ES-I3 (cell line): Measurements from ENCODE around the gene USP20.
A peak's percentile ranks its signal among the peaks of the same experiment; 100 is the strongest.
"Not testable (repeated sequence)": the region's sequence is repeated elsewhere in the genome, so short reads cannot be mapped to it uniquely, and the experiment has no call there.

Experiments
- H3K36me3 ChIP-seq: 2 replicates; pipeline ENCODE4 v1.6.1; 2013; ENCODE audit warnings: mild to moderate bottlenecking, low read length, control low read depth, moderate library complexity; ENCODE audit not compliant: insufficient read depth
- H3K4me1 ChIP-seq: 2 replicates; pipeline ENCODE4 v1.6.1; 2013; ENCODE audit warnings: mild to moderate bottlenecking, control low read depth, low read length; ENCODE audit not compliant: insufficient read depth
- H3K9ac ChIP-seq: 2 replicates; pipeline ENCODE4 v1.6.1; 2013; ENCODE audit warnings: low read depth, mild to moderate bottlenecking, low read length, moderate library complexity
- H3K9me3 ChIP-seq: 2 replicates; pipeline ENCODE4 v1.6.1; 2013; ENCODE audit warnings: mild to moderate bottlenecking, low read length, moderate library complexity; ENCODE audit not compliant: control insufficient read depth, insufficient read depth

Gene USP20

DNA sequence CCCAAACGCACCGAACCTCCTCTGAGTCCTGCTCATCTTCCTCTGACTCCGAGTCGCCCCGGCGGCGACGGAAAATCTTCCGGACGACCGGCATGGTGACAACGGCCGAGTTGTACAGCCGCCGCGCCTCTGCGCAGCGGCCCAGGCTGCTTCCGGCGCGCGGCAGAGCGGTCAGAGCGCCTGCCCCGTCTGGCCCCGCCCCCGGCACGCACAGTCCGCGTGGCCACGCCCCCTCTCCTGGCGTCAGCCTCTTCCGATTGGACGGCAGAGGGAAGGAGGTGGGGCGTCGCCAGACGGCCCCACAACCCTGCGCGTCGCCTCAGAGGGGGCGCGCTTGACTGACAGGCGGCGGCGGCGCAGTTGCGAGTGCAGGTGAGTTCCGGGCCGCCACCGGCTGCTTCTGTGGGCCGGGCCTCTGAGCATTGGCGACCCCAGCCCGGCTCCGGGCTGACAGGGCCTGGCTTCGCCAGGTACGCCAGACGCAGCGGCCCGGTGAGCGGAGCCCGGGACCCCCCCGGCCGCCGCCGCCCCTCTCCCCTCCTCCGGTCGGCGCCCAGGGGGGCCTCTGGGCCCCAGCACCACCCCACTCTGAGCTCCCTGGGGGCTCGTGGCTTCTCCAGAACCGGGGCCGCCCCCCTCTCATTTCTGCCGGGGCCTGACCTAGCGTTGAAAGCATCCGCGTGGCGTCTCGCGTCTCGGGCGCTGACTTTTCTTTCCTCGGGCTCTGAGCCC is at the start of gene USP20, which contains the start of gene C9orf78:
Gene USP20 (plus strand): TSS at position 331 of the 732 bp plus-strand sequence. CDS start 17,098 bp downstream, outside the sequence.
Gene C9orf78 (minus strand): TSS at position 148 of the 732 bp plus-strand sequence. CDS start 54 bp downstream, at position 94.
- H3K36me3 ChIP-seq: 0 out of 2 replicates have a peak, but pooled peaks cover under 1% of the 10 kb centered on the region
- no peaks in the 10 kb centered on the region for H3K9me3 ChIP-seq
- H3K9ac ChIP-seq: peak within 1 kb of the TSS; percentile 86
- H3K4me1 ChIP-seq: peaks cover 12% of the 10 kb centered on the region; the same call in 1 of the 2 replicates

DNA sequence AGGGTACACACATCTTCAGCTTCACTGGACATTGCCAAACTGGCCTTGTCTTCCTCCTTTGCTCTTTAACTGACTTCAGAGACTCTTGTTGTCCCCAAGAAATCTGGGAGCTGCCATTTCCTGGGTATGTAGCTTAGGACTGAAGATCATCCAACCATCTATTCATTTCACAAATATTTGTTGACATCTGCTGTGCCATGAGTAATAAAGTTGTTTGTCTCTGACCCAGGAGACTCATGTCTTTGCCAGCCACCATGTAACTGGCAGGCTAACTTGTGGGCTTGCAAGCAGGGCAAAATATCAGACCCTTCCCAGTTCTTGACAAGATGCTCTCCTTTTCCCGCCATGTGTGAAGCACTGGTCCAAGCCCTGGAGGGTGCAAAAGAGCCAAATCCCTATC is 49.4 kb upstream of the USP20 start:
- Histone ChIP-seq H3K9me3 (no peaks in the 10 kb centered on the region), H3K36me3 (no peaks in the 10 kb centered on the region), H3K9ac (no peak overlapping the region), H3K4me1 (no peaks in the 10 kb centered on the region)

DNA sequence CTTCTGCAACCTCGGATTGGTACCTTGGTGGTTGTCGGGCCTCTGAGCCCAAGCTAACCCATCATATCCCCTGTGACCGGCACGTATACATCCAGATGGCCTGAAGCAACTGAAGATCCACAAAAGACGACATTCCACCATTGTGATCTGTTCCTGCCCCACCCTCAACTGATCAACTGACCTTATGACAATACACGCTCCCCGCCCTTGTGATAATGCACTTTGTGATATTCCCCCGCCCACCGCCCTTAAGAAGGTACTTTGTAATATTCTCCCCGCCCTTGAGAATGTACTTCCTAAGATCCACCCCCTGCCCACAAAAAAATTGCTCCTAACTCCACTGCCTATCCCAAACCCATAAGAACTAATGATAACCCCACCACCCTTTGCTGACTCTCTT is 48.8 kb upstream of the USP20 start:
- Histone ChIP-seq H3K9ac (no peak overlapping the region), H3K9me3 (no peaks in the 10 kb centered on the region), H3K4me1 (no peaks in the 10 kb centered on the region), H3K36me3 (no peaks in the 10 kb centered on the region)

DNA sequence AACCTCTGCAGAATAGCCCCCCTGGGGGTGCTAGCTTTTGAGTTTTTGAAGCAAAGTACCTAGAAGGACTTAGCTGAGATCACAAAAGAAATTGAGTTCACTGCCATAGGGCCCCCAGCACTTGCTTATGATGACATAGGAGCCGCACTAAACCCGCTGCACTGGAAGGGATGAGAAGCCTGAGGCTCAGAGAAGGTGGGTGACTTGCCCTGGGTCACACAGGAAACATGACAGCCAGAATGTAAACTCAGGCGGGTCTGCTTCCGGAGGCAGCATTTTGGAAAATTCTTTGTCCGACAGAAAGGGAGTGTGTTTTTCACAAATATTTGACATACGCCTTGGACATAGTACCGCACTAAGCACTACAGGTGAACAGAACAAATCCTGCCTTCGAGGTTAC is 40.7 kb upstream of the USP20 start:
- no peak overlapping the region for H3K9ac ChIP-seq
- no peaks in the 10 kb centered on the region for H3K36me3 ChIP-seq
- H3K4me1 ChIP-seq: no peaks in the 10 kb centered on the region
- H3K9me3 ChIP-seq: no peaks in the 10 kb centered on the region

DNA sequence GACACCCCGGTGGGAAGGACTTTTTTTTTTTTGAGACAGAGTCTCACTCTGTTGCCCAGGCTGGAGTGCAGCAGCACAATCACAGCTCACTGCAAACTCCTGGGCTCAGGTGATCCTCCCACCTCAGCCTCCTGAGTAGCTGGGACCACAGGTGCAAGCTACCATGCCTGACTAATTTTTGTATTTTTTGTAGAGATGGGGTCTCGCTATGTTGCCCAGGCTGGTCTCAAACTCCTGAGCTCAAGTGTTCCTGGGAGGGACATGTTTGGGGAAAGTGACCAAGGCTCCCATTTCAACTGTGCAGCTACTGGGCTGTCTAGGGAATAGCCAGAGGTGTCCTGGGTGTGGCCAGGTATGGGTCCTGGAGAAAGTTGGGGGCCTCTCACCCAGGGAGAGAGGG is 39.2 kb upstream of the USP20 start:
- H3K36me3 ChIP-seq, H3K9me3 ChIP-seq, H3K9ac ChIP-seq, H3K4me1 ChIP-seq: not testable (repeated sequence)

DNA sequence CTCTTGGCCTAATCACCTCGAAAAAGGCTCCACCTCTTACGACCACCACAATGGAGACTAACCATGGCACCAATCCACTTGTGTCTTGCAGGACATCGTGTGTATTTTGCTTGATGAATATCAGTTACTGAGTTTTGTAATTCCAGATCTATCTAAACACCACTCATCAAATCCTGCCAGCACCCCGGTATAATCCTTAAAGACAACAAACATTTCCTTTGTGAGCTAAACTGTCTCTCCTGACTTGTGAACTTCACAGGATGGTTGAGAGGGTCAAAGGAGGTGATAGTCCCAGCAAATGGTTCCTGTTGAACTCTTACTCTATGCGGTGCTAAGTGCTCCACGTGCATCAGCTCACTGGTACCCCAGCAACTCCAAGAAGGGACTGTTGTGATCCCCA is 36.3 kb upstream of the USP20 start:
- H3K36me3 ChIP-seq: no peaks in the 10 kb centered on the region
- no peaks in the 10 kb centered on the region for H3K9me3 ChIP-seq
- no peaks in the 10 kb centered on the region; the same call in 1 of the 2 replicates for H3K4me1 ChIP-seq
- no peak overlapping the region for H3K9ac ChIP-seq

GRCh38 chr9:129801504-129801903 is 33.8 kb upstream of the USP20 start:
- Histone ChIP-seq H3K9me3 (no peaks in the 10 kb centered on the region), H3K4me1 (no peaks in the 10 kb centered on the region; the same call in 1 of the 2 replicates), H3K36me3 (no peaks in the 10 kb centered on the region), H3K9ac (no peak overlapping the region)

DNA sequence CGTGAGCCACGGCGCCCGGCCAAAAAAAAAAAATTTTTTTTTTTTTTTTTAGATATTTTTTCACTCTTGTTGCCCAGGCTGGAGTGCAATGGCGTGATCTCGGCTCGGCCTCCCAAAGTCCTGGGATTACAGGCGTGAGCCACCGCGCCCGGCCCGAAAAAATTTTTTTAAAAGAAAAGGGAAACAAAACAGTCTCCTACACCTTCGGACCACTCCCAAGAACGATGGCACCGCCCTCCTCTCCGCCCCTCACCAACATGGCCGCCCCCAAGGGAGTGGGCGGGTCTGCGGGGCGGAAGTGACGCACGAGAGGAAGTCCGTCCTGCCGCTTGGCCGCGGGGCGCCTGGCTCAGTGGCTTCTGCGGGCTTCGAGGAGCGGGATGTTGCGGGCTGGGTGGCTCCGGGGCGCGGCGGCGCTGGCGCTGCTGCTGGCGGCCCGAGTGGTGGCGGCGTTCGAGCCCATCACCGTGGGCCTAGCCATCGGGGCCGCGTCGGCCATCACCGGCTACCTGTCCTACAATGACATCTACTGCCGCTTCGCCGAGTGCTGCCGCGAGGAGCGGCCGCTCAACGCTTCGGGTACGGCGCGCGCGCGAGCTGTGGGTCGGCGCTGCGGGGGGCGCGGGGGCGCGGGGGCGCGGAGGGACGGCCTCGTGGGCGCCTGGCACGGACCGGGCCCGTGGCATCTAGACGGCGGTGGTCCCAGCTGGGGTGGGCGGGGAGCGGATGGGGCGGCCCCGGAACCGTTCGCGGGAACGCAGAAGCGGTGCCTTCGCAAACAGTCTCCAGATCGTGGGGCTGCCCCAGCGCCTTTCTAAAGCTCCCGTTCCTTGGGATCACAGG is 32.2 kb upstream of the USP20 start, which contains the start of gene TOR1B:
Gene TOR1B (plus strand): TSS at position 352 of the 843 bp plus-strand sequence. CDS start 29 bp downstream, at position 381.
- Histone ChIP-seq H3K4me1 (no peaks in the 10 kb centered on the region; the same call in 1 of the 2 replicates), H3K9ac (peak within 1 kb of the TSS; percentile 87), H3K36me3 (no peaks in the 10 kb centered on the region), H3K9me3 (no peaks in the 10 kb centered on the region)

GRCh38 chr9:129803676-129804060 is 31.6 kb upstream of the USP20 start:
- Histone ChIP-seq H3K9ac (peak overlapping the region; percentile 87), H3K4me1 (no peaks in the 10 kb centered on the region; the same call in 1 of the 2 replicates), H3K9me3 (no peaks in the 10 kb centered on the region), H3K36me3 (no peaks in the 10 kb centered on the region)

DNA sequence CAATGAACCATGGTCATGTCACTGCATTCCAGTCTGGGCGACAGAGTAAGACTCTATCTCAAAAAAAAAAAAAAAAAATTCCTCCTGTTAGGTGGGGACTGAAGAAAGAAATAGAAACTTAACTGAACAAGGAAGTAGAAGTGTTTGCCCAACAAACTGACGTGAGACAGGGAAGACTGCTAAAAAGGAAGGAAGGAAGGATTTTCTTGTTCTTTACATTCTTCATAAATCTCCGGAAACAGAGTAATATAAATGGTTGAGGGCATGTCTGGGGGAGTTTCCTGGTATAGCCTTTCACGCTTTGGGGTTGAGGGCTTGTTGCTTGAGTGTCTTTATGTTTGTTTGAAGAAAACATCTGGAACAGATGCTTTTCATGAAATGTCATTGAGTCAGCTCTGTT is 29.2 kb upstream of the USP20 start:
- Histone ChIP-seq H3K36me3 (peaks cover 2% of the 10 kb centered on the region), H3K9ac (no peak overlapping the region), H3K9me3 (no peaks in the 10 kb centered on the region), H3K4me1 (no peaks in the 10 kb centered on the region; the same call in 1 of the 2 replicates)

GRCh38 chr9:129809346-129809745 is 25.9 kb upstream of the USP20 start:
- Histone ChIP-seq H3K9ac (no peak overlapping the region), H3K4me1 (no peaks in the 10 kb centered on the region), H3K9me3 (no peaks in the 10 kb centered on the region), H3K36me3 (peaks cover 2% of the 10 kb centered on the region)

- Histone ChIP-seq H3K4me1 (no peaks in the 10 kb centered on the region), H3K9ac (no peak overlapping the region), H3K9me3 (no peaks in the 10 kb centered on the region), H3K36me3 (peaks cover 4% of the 10 kb centered on the region)
Measured at GRCh38 chr9:129810116-129810515, 25.1 kb upstream of the USP20 start.

GRCh38 chr9:129810788-129811187 is 24.5 kb upstream of the USP20 start:
- no peak overlapping the region for H3K9ac ChIP-seq
- no peaks in the 10 kb centered on the region for H3K9me3 ChIP-seq
- H3K4me1 ChIP-seq: no peaks in the 10 kb centered on the region
- H3K36me3 ChIP-seq: peaks cover 8% of the 10 kb centered on the region

DNA sequence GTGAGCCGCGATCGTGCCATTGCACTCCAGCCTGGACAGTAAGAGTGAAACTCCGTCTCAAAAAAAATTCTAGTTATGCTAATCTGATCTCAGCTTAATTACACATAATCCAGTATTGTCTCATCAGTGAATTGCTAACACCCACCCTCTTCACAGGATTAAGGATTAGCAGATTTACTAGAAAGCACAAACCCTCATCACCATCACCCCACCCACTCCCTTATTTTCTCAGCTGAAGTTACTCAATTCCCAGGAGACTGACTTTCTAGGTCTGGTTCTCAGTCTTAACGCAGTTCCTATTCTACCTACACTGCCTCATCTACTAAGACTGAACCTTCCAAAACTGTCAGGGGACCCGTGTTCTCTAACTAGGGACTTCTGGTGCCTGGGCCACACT is 23.3 kb upstream of the USP20 start:
- H3K9me3 ChIP-seq: no peaks in the 10 kb centered on the region
- H3K36me3 ChIP-seq: peaks cover 8% of the 10 kb centered on the region
- H3K4me1 ChIP-seq: no peaks in the 10 kb centered on the region
- H3K9ac ChIP-seq: no peak overlapping the region
